ENCODE results near the gene SFXN1.

SFXN1 gene

DNA sequence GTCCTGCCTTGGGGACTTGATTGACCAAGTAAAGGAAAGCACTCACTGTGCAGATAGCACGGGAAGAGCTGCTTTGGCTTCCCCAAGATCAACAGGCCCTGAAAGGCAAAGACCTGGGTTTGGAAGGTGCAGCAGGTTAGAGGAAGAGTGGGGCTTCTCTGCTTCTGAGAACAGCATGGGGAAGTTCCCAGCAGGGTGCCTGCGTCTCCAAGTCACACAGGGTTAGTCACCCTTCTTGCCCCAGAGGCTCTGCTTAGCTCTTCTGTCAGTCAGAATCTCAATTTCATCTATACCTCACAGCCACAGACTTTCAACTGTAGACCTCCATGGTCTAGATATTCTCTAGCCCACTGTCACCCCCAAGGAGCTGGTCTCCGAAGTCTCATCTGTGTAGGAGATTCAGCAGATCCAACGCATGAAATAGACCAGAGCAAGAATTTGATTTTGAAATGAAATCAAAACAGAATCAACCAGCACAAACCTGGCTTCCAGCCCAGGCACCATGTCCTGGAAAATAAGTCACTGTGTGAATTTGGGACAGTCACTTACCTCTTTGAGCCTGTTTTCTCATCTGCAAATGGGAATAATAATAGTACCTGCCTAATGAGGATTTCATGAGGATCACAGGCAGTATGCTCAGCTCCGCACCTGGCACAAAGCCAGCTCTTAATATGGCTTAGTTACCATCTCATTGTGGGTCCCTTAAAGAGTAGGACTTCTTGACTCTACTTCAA, 64.0 kb downstream of the SFXN1 start:
- no peak for DNase-seq (ENCODE audit: low read depth)

DNA sequence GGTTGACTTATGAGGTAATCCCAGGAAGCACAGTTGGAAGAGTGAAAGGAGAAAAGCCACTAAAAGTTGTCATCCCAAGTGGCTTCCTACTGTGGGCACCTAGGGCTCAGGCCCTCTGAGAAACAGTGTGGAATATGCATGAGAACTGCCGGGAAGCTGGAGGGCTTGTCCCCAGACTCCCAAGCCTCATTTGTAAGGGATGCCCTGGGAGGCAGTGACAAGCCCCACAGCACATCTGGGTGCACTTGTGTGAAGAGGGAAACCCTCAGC, 64.5 kb downstream of the SFXN1 start:
- TF ChIP-seq, protein P1, sequence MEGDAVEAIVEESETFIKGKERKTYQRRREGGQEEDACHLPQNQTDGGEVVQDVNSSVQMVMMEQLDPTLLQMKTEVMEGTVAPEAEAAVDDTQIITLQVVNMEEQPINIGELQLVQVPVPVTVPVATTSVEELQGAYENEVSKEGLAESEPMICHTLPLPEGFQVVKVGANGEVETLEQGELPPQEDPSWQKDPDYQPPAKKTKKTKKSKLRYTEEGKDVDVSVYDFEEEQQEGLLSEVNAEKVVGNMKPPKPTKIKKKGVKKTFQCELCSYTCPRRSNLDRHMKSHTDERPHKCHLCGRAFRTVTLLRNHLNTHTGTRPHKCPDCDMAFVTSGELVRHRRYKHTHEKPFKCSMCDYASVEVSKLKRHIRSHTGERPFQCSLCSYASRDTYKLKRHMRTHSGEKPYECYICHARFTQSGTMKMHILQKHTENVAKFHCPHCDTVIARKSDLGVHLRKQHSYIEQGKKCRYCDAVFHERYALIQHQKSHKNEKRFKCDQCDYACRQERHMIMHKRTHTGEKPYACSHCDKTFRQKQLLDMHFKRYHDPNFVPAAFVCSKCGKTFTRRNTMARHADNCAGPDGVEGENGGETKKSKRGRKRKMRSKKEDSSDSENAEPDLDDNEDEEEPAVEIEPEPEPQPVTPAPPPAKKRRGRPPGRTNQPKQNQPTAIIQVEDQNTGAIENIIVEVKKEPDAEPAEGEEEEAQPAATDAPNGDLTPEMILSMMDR (IDR thresholded peaks at IDR 0.05; ENCODE audit: low read depth, low read length, missing control alignments) = no peak
- H3K4me3 ChIP-seq (ENCODE audit: low read depth, low read length) = no peak overlapping the region
- DNase-seq (ENCODE audit: low read depth) = no peak

More for the DNA sequence above, 64.0 kb downstream of the SFXN1 start:
- TF ChIP-seq, protein P1 (IDR thresholded peaks at IDR 0.05; ENCODE audit: low read depth, low read length, missing control alignments) = no peak
- no peak overlapping the region for H3K4me3 ChIP-seq (ENCODE audit: low read depth, low read length)

DNA sequence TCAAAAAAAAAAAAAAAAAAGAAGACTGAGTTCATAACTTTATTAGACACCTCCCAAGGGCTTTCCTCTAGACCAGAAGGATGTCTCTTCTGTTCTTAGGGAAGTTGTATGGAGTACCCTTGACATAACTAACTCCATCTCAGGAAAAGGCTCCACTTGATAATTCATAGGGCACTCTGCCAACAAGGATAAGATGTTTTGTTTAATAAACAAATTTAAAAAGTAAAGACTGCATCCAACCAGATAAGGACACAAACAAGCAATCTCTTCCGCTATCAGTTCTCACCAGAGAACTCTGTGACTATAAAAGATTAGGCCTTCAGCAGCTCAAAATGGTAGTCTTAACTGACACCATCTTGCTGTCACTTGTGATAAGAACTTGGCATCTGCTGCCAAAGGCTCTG, 65.8 kb downstream of the SFXN1 start:
- DNase-seq (ENCODE audit: low read depth) = no peak
- no peak overlapping the region for H3K4me3 ChIP-seq (ENCODE audit: low read depth, low read length)
- TF ChIP-seq, protein P1 (IDR thresholded peaks at IDR 0.05; ENCODE audit: low read depth, low read length, missing control alignments) = no peak

DNA sequence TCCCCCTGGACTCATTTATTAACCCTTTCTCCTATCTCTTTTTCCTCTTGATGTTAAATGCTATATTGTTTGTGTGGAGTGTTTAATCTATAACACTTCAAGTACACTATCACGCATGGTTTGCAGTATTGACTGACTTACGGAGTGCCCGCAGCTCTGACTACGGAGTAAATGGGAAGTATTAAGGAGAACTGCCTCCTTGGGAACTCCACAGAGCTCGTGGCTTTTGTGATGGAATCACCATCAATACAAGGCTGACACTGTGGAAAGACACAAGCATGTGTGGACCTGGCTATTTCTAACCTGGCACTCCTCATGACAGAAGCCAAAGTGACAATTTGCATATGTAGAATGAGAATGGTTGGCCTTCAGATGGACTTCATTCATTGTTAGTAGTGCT, 66.2 kb downstream of the SFXN1 start:
- no peak for DNase-seq (ENCODE audit: low read depth)
- H3K4me3 ChIP-seq (ENCODE audit: low read depth, low read length) = no peak overlapping the region
- TF ChIP-seq, protein P1 (IDR thresholded peaks at IDR 0.05; ENCODE audit: low read depth, low read length, missing control alignments) = no peak

DNA sequence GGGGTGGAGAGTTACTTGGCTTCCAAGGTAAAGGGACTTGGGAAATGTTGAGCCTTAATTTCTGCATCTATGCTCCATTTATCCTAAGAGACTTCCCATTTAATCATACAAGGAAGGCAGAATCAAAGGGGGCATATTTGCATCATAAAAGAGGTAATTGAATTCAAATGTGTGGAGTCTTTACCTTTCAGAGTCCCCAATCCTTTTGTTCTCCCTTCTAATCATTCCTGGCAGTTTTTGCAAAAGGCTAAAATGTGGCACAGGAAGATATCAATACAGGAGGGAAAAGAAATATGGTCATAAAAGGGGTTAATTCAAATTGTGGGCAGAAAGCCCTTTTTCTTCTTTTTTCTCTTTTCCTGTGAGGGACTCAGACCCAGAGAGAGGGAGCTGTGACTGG, 69.5 kb downstream of the SFXN1 start:
- DNase-seq (ENCODE audit: low read depth) = no peak
- H3K4me3 ChIP-seq (ENCODE audit: low read depth, low read length) = no peak overlapping the region
- TF ChIP-seq, protein P1 (IDR thresholded peaks at IDR 0.05; ENCODE audit: low read depth, low read length, missing control alignments) = no peak

DNA sequence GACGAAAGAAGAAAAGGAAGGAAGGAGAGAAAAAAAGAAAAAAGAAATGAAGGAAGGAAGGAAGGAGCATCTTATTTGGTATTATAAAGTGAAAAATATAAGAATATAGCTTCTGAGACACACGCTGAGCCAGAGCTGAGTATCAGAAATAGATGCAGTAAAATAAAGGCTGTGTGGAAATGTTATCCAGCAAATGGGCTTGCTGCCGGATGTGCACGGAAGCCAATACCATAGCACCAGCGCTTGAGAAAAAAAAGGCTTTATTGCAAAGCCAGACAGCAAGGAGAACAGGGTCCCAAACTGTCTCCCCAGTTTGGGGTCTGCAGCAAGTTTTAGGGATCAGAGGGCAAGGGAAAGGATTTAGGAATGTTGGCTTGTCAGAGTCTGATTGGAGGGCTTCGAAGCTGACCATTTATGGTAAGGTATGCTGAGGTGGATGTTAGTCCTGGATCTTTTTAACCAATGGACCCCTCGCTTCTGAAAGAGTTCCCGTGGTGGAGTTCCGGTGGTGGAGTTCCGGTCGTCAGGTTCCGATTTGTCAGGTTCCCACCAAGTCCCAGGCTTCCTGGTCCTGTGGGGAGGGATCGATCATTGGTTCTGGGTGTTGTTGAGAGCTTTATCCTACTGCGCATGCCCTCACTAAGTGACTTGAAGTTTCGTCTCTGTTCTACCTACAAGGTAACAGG, 70.4 kb downstream of the SFXN1 start:
- TF ChIP-seq, protein P1 (IDR thresholded peaks at IDR 0.05; ENCODE audit: low read depth, low read length, missing control alignments) = no peak
- no peak overlapping the region for H3K4me3 ChIP-seq (ENCODE audit: low read depth, low read length)
- no peak for DNase-seq (ENCODE audit: low read depth)

All from GM12864 (cell line).